GM18951 (cell line): ENCODE measurements around the gene CCNL2.
"Not testable (repeated sequence)": the region's sequence is repeated elsewhere in the genome, so short reads cannot be mapped to it uniquely, and the experiment has no call there.

Experiments
- POLR2A ChIP-seq: IDR thresholded peaks from 4 replicates; pipeline ENCODE4 v1.6.1; 2011; ENCODE audit warnings: mild to moderate bottlenecking; ENCODE audit not compliant: insufficient read length, insufficient read depth; ENCODE audit errors: extremely low read depth
- in situ Hi-C: fragments of 300-500 bp; cut with MboI; formaldehyde crosslinking; loops from one replicate; pipeline ENCODE4 v1.12.0; 2022; ENCODE audit warnings: low sequenced_read_pairs, mixed read lengths, inconsistent platforms; ENCODE audit not compliant: unreplicated experiment

CCNL2 gene

DNA sequence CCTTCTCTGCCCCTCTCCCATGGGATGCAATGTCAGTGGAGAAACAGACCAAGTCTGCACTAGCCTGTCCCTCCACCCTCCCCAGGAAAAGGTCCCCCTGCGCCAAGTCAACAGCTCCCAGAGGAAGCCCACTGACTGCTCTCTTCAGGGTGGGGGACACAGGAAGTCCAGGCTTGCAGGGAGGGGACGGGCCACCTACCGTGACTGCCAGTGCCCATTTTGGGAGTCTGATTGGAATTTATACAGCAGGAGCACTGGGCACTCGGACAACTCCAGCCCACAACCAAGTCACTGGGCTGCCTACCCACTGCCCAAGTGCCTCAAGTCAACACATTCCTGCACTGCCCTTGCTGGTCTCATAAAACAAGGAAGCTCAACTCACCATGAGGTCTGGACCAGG lies 6.1 kb downstream of the CCNL2 start:
- in situ Hi-C loops, result no loop called here
- TF ChIP-seq POLR2A, result no peak

DNA sequence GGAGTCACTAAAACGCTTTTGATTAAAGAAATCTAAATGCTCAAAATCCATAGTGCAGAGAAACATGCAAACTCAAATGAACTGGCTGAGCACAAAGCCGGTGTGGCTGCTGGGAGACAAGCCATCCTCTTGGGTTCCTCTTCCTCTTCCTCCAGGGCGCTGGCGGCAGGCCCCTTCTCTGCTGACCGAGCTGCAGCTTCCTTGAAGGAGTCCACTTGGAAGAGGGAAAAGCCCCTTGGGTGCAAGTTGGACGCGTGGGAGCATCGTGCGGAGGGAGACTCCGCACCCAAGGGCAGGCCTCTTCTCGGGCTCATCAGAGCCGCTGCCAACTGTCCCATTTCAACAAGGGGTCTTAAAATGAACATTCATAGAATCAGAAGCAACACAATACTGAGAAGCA lies 7.9 kb downstream of the CCNL2 start:
- TF ChIP-seq POLR2A, result no peak
- in situ Hi-C loops, result no loop called here

- no peak for TF ChIP-seq POLR2A
- in situ Hi-C loops, result no loop called here
These were observed 8.5 kb downstream of the CCNL2 start for GRCh38 chr1:1390675-1391074.

- in situ Hi-C loops, result no loop called here
- no peak for TF ChIP-seq POLR2A
These were observed 11.1 kb downstream of the CCNL2 start for GRCh38 chr1:1388078-1388472.

GRCh38 chr1:1387098-1388077 lies 11.7 kb downstream of the CCNL2 start:
- TF ChIP-seq POLR2A, result no peak
- in situ Hi-C loops, result no loop called here

DNA sequence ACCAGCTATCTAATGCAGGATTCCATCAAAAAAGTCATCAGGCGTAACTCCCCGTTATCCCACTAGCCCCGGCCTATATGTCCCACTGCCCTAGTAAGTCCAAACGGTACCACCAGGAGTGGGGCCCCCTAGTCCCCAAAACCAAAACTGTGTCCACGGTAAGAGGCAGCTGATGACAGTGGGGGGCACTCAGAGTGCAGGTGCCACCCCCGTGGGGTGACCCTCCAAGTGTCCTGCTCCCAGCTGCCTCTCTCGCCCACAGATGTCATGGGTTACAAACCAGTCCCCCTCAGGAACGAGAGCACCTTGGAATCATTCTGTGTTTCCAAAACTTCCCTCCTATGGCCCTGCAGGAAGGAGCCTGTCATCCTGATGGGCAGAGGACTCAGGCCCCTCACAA lies 13.2 kb downstream of the CCNL2 start:
- no peak for TF ChIP-seq POLR2A
- in situ Hi-C loops, result no loop called here

- in situ Hi-C loops, result not testable (repeated sequence)
These were observed 13.8 kb downstream of the CCNL2 start for GRCh38 chr1:1385339-1385738.

DNA sequence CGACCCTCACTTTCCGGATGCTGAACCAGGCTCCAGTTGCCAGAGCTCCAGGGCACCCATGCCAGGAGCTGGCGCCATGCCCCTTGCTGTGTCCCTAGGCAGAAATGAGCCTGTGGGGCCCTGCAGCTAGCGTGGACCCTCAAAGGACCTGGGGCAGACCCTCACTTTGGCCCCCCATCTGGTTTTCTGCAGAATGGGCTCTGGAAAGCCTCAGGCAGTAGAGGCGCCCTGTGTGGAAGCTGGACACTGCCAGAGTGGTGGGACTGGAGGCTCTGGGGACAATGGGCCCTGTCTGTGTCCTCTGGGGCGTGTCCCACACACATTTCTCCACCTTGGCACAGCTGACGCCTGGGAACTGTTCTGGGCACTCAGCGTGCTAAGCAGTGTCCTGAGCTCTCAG lies 17.8 kb downstream of the CCNL2 start:
- in situ Hi-C loops, result no loop called here
- no peak for TF ChIP-seq POLR2A

DNA sequence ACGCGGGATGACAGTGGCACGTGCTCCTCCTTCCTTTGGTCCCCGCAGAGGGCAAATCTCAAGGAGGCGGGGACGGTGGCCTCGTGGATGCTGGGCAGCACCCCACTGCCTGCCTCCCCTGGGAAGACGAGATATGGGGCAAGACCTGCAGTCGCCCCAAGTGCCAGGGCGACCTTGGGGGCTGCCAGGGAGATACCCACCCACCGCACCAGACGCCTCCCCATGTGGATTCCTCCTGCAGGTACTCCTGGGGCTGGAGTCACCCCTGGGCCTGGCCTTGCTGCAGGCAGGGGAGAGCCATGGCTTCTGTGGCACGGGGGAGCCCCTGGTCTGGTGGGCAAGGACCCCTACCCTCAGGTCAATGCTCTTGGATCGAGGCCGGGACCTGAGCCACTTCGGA lies 18.3 kb downstream of the CCNL2 start:
- TF ChIP-seq POLR2A, result no peak
- in situ Hi-C loops, result no loop called here

DNA sequence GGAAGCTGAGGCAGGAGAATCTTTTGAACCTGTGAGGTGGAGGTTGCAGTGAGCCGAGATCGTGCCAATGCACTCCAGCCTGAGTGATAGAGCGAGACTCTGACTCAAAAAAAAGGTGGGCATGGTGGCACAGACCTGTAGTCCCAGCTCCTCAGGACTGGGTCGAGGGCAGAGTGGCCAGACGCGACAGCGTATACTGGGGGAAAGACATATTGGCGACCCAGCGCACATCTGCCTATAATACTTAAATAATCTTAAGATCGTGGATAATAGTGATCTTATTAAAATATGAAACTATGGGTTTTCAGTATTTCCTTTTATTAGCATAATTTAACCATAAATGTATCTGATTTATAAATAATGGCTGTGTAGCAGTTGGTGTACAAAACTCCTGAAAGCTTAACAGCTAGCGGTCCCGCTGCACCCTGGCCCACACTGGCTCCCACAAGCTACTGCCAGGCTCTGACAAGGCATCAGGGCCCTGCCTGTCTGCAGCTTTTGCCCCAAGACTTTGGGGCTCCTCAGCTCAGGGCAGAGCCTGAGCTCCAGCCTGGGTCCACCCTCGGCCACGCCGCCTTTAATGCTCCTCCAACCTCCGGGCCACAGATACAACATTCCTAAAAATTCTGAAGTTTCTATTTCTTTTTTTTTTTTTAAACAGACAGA lies 21.5 kb downstream of the CCNL2 start:
- in situ Hi-C loops, result no loop called here
- TF ChIP-seq POLR2A, result no peak

GRCh38 chr1:1376551-1377226 lies 22.4 kb downstream of the CCNL2 start:
- no peak for TF ChIP-seq POLR2A
- in situ Hi-C loops, result no loop called here

GRCh38 chr1:1374929-1375662 lies 24.0 kb downstream of the CCNL2 start, which contains the start of gene AURKAIP1:
AURKAIP1 (minus strand) TSS chr1:1375207; CDS start chr1:1374756, 451 bp downstream.
- TF ChIP-seq POLR2A, result peak; percentile 75
- in situ Hi-C loops, result no loop called here

GRCh38 chr1:1374589-1374928 lies 24.6 kb downstream of the CCNL2 start:
- in situ Hi-C loops, result no loop called here
- TF ChIP-seq POLR2A, result no peak
